CD4-positive, alpha-beta memory T cell (primary cell): ENCODE measurements around the gene ANLN. TPM values are rescaled to one million over a fixed set of nuclear protein-coding genes. Genes with fewer than 3 reads are reported as not detected.

Experiments used
- CTCF ChIA-PET: fragments of 350-600 bp; sonication (Branson Sonifier 250); formaldehyde crosslinking; loops from one replicate; lab custom pipeline; 2021; ENCODE audit warnings: inconsistent platforms; ENCODE audit not compliant: partially characterized antibody; lab: Charles Lee
- POLR2A ChIA-PET: fragments of 350-600 bp; sonication (Branson Sonifier 250); formaldehyde crosslinking; loops from one replicate; lab custom pipeline; 2021; ENCODE audit not compliant: partially characterized antibody; lab: Charles Lee
- DNase-seq, 5 donors: peaks; one replicate each; pipeline versions ENCODE4 v3.0.0 to v3.0.0-alpha.2; 2020 to 2022; ENCODE audit warnings: mixed read lengths in 1 of 5
- H3K27ac ChIP-seq: one replicate; pipeline ENCODE4 v1.7.0; 2013; ENCODE audit warnings: low read depth, low read length
- H3K27me3 ChIP-seq: 2 replicates; pipeline ENCODE4 v1.7.0; 2013; ENCODE audit warnings: mild to moderate bottlenecking, low read length, moderate library complexity; ENCODE audit not compliant: insufficient read depth
- H3K36me3 ChIP-seq: 2 replicates; pipeline ENCODE4 v1.7.0; 2013; ENCODE audit warnings: mild to moderate bottlenecking, low read length, moderate library complexity; ENCODE audit not compliant: insufficient read depth
- H3K4me1 ChIP-seq: 2 replicates; pipeline ENCODE4 v1.7.0; 2013; ENCODE audit warnings: mild to moderate bottlenecking, low read length, moderate library complexity; ENCODE audit not compliant: insufficient read depth
- H3K4me3 ChIP-seq, 2 donors: one replicate each; pipeline ENCODE4 v1.7.0; 2013; ENCODE audit warnings: low read length in 2 of 2, mild to moderate bottlenecking in 1 of 2
- H3K9me3 ChIP-seq, 2 donors: one replicate each; pipeline ENCODE4 v1.7.0; 2013; ENCODE audit warnings: low read length in 2 of 2, control low read depth in 1 of 2; ENCODE audit not compliant: control insufficient read depth in 1 of 2
- H3K27ac Mint-ChIP-seq, 7 donors: one replicate each; pipeline ENCODE4 v1.8.0; 2020 to 2021; ENCODE audit warnings: mixed read lengths in 7 of 7, mild to moderate bottlenecking in 6 of 7, inconsistent platforms in 3 of 7, moderate library complexity in 3 of 7
- H3K27me3 Mint-ChIP-seq, 2 donors: one replicate each; pipeline ENCODE4 v1.8.0; 2020 to 2021; ENCODE audit warnings: mixed read lengths in 2 of 2
- H3K36me3 Mint-ChIP-seq, 2 donors: one replicate each; pipeline ENCODE4 v1.8.0; 2020 to 2021; ENCODE audit warnings: mixed read lengths in 2 of 2, inconsistent platforms in 1 of 2, mild to moderate bottlenecking in 1 of 2
- H3K4me1 Mint-ChIP-seq, 4 donors: one replicate each; pipeline ENCODE4 v1.8.0; 2020 to 2021; ENCODE audit warnings: mixed read lengths in 4 of 4, mild to moderate bottlenecking in 1 of 4
- H3K4me3 Mint-ChIP-seq, 8 donors: one replicate each; pipeline ENCODE4 v1.8.0; 2020 to 2021; ENCODE audit warnings: mixed read lengths in 8 of 8, mild to moderate bottlenecking in 7 of 8, moderate library complexity in 6 of 8, inconsistent platforms in 3 of 8
- H3K9me3 Mint-ChIP-seq, 8 donors: one replicate each; pipeline ENCODE4 v1.8.0; 2020 to 2021; ENCODE audit warnings: mixed read lengths in 8 of 8, mild to moderate bottlenecking in 5 of 8, inconsistent platforms in 3 of 8, moderate library complexity in 1 of 8
- intact Hi-C: fragments of 100-400 bp; cut with micrococcal nuclease; formaldehyde crosslinking; loops from one replicate; pipeline ENCODE4 v1.15.1; 2023
- polyA plus RNA-seq, 2 donors: library from polyadenylated mRNA; unstranded; fragments of 300-500 nt; fragmentation: Illumina TruSeq; gene quantifications; one replicate each; pipeline ENCODE4 v1.2.3, GENCODE V29; 2021
- total RNA-seq, 2 experiments: library from RNA; stranded (reverse); gene quantifications; one replicate each; pipeline ENCODE4 v1.2.3, GENCODE V29; 2021

Gene ANLN
- total and polyA plus RNA-seq, 4 experiments from 2014 or later: 0.23 TPM; not detected in 3

DNA sequence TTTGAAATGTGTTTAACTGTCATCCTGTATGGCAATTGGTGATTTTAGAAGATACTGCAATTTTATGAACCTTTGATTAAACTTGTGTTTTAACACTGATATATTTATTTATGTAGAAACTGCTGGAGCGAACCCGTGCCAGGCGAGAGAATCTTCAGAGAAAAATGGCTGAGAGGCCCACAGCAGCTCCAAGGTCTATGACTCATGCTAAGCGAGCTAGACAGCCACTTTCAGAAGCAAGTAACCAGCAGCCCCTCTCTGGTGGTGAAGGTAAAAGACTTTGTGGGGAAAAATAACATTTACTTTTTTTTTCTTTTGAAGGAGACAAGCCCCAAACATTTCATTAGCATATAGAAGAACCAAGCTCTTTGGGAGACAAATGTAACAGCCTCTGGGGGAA, 6.5 kb downstream of the ANLN start:
- Histone ChIP-seq H3K27me3 (no peaks in the 10 kb centered on the region), H3K4me1 (peaks cover 7% of the 10 kb centered on the region), H3K4me3 (no peak overlapping the region), H3K36me3 (no peaks in the 10 kb centered on the region), H3K27ac (no peak overlapping the region), H3K9me3 (no peaks in the 10 kb centered on the region)
- CTCF ChIA-PET: interaction anchor here (0.6 to 1.6 kb wide), 2 partner anchors 9 to 805 kb away, joined by 3 read pairs; no protein-coding TSS in a partner anchor
- no peaks in the 10 kb centered on the region for H3K9me3 Mint-ChIP-seq
- DNase-seq: no peak
- no peak overlapping the region for H3K27ac Mint-ChIP-seq
- peaks cover 0 to 1% of the 10 kb centered on the region in 2 donors for H3K27me3 Mint-ChIP-seq
- POLR2A ChIA-PET: no interaction called here
- no peak overlapping the region for H3K4me3 Mint-ChIP-seq
- peaks cover 3 to 11% (median 7%) of the 10 kb centered on the region in 4 donors for H3K4me1 Mint-ChIP-seq
- H3K36me3 Mint-ChIP-seq: no peaks in the 10 kb centered on the region
- intact Hi-C loops: no loop called here

DNA sequence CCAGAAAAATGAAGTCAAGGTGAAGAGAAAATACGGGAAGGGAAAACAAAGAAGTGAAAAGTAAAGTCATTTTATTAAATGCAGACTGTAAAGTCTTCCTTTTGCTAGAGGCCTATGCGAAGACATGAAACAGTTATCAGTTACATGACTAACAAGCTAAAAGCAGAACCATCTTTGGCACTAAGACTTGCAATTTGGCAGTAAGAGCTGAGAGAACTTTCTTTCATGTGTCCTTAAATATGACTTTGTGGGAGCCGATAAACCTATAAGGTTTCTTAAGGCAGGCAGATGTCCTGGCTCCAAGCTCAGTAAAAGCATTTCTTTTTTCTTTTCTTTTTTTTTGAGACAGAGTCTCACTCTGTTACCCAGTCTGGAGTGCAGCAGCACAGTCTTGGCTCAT, 10.4 kb downstream of the ANLN start:
- Mint-ChIP-seq H3K27me3 (no peaks in the 10 kb centered on the region), H3K4me3 (no peak overlapping the region), H3K36me3 (no peaks in the 10 kb centered on the region), H3K9me3 (no peaks in the 10 kb centered on the region), H3K4me1 (peaks cover under 1 to 11% (median 2%) of the 10 kb centered on the region in 4 donors), H3K27ac (no peak overlapping the region)
- Histone ChIP-seq H3K27ac (no peak overlapping the region), H3K36me3 (no peaks in the 10 kb centered on the region), H3K4me1 (peaks cover 8% of the 10 kb centered on the region), H3K4me3 (no peak overlapping the region), H3K9me3 (no peaks in the 10 kb centered on the region), H3K27me3 (no peaks in the 10 kb centered on the region)
- intact Hi-C loops: no loop called here
- ChIA-PET CTCF (no interaction called here), POLR2A (interaction anchor here (0.9 to 1.0 kb wide), 2 partner anchors 10 to 33 kb away, joined by 3 read pairs; a partner anchor contains a TSS)
- no peak for DNase-seq

DNA sequence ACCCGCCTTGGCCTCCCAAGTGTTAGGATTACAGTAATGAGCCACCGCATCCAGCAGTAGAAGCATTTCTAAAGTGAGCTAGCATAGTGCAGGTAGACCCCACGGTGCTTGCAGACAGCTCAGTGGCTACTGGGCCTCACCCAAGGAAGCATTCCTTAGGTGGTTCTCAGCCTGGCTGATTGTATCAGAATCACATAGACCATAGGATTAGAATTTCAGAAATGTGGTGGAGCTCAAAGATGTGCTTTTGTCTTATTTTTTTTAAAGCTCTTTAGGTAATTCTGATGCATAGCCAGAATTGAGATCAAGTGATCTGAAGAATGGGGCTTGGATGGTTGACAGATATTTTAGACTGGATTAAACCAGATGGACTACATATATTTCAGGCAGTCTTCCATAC, 10.9 kb downstream of the ANLN start:
- Histone ChIP-seq H3K27ac (no peak overlapping the region), H3K36me3 (no peaks in the 10 kb centered on the region), H3K27me3 (no peaks in the 10 kb centered on the region), H3K9me3 (no peaks in the 10 kb centered on the region), H3K4me3 (no peak overlapping the region), H3K4me1 (peaks cover 13% of the 10 kb centered on the region)
- no peaks in the 10 kb centered on the region for H3K36me3 Mint-ChIP-seq
- DNase-seq: no peak
- H3K9me3 Mint-ChIP-seq: no peaks in the 10 kb centered on the region
- H3K4me1 Mint-ChIP-seq: peaks cover 6 to 13% (median 7%) of the 10 kb centered on the region in 4 donors
- CTCF ChIA-PET: no interaction called here
- H3K27me3 Mint-ChIP-seq: no peaks in the 10 kb centered on the region
- H3K27ac Mint-ChIP-seq: no peak overlapping the region
- H3K4me3 Mint-ChIP-seq: no peak overlapping the region
- POLR2A ChIA-PET: interaction anchor here (0.9 to 1.9 kb wide), 2 partner anchors 10 to 33 kb away, joined by 3 to 6 read pairs; a partner anchor contains a TSS
- intact Hi-C loops: no loop called here

DNA sequence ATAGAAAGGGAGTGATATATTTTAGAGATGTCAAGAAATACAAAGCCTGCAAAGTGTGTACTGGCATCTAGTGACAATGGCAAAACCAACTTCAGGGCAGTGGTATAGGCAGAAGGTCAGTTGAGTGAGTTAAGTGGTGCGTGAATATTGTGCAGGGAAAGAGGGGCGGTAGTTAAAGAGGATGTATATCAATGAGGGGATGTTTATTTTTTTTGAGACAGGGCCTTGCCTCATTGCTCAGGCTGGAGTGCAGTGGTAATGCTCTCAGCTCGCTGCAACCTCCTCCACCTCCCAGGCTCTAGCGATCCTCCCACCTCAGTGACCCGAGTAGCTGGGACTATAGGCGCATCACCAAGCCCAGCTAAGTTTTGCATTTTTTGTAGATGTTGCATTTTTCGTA, 13.8 kb downstream of the ANLN start:
- Mint-ChIP-seq H3K4me3 (no peak overlapping the region), H3K27me3 (no peaks in the 10 kb centered on the region), H3K36me3 (no peaks in the 10 kb centered on the region), H3K4me1 (peaks cover 6 to 13% (median 7%) of the 10 kb centered on the region in 4 donors), H3K9me3 (no peaks in the 10 kb centered on the region), H3K27ac (no peak overlapping the region)
- Histone ChIP-seq H3K4me3 (no peak overlapping the region), H3K4me1 (peaks cover 13% of the 10 kb centered on the region), H3K9me3 (no peaks in the 10 kb centered on the region), H3K27me3 (no peaks in the 10 kb centered on the region), H3K36me3 (no peaks in the 10 kb centered on the region), H3K27ac (no peak overlapping the region)
- DNase-seq: no peak
- intact Hi-C loops: no loop called here
- POLR2A ChIA-PET: no interaction called here
- CTCF ChIA-PET: no interaction called here

DNA sequence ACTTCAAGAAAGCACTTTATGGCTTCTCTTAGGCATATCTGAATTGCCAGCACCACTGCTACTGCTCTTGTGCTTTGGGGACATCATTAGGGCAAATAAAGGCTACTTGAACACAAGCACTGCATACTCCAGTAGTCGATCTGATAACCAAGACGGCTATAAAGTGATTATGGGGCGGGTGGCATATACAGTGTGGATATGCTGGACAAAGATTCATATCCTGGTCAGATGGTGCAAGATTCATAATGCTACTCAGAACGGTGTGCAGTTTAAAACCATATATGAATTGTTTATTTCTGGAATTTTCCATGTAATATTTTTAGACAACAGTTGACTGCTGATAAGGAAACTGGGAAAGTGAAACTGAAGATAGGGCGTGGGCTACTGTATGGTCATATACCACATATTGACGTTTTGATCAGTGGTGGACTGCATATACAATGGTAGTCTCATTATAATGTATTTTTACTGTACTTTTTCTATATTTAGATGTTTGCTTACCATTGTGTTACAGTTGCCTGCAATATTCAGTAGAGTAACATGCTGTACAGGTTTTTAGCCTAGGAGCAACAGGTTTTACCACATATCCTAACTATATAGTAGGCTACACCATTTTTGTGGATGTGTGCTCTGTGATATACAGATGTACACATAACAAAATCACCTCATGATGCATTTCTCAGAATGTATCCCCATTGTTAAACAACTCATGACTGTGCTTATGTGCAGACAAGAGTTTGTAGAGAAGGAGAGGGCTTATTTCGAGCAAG, 15.2 kb downstream of the ANLN start:
- intact Hi-C loops: no loop called here
- H3K4me1 ChIP-seq: peaks cover 13% of the 10 kb centered on the region
- H3K36me3 ChIP-seq: no peaks in the 10 kb centered on the region
- no peaks in the 10 kb centered on the region for H3K9me3 Mint-ChIP-seq
- H3K27me3 Mint-ChIP-seq: no peaks in the 10 kb centered on the region
- no peaks in the 10 kb centered on the region for H3K36me3 Mint-ChIP-seq
- no peak overlapping the region for H3K4me3 ChIP-seq
- no peak overlapping the region for H3K27ac ChIP-seq
- H3K9me3 ChIP-seq: no peaks in the 10 kb centered on the region
- DNase-seq: no peak
- peak overlapping the region in 2 of 7 donors; percentile 28 to 59 for H3K27ac Mint-ChIP-seq
- H3K4me1 Mint-ChIP-seq: peaks cover 6 to 13% (median 9%) of the 10 kb centered on the region in 4 donors
- H3K27me3 ChIP-seq: no peaks in the 10 kb centered on the region
- peak overlapping the region in 6 of 8 donors; percentile 7 to 59 (median 22) for H3K4me3 Mint-ChIP-seq
- CTCF ChIA-PET: interaction anchor here (0.9 to 1.6 kb wide), 2 partner anchors 8 to 12 kb away, joined by 3 read pairs; no protein-coding TSS in a partner anchor
- POLR2A ChIA-PET: no interaction called here

DNA sequence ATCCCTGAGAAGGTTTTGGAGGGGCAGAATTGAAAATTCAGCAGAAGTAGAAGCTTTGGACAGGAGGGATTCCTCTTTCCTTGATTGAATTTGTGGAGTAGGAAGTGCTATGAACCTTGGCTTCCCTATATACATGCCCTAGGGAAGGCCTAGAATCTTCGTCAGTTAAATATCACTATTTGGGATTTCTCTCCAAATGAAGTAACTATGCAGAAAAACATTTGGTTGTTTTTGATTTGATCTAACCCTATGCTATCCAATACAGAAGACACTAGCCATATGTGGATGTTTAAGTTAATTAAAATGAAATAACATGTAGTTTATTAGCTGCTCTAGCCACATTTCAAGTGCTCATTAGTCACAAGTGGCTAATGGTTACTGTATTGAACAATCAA, 15.7 kb downstream of the ANLN start:
- Mint-ChIP-seq H3K27me3 (no peaks in the 10 kb centered on the region), H3K9me3 (no peaks in the 10 kb centered on the region), H3K4me3 (peak overlapping the region in 1 of 8 donors; percentile 5), H3K4me1 (peaks cover 6 to 13% (median 9%) of the 10 kb centered on the region in 4 donors), H3K36me3 (no peaks in the 10 kb centered on the region), H3K27ac (peak overlapping the region in 1 of 7 donors; percentile 28)
- no peak for DNase-seq
- intact Hi-C loops: no loop called here
- no peak overlapping the region for H3K4me3 ChIP-seq
- H3K36me3 ChIP-seq: no peaks in the 10 kb centered on the region
- no peaks in the 10 kb centered on the region for H3K27me3 ChIP-seq
- ChIA-PET CTCF (interaction anchor here (0.9 to 1.6 kb wide), 2 partner anchors 9 to 12 kb away, joined by 3 read pairs; no protein-coding TSS in a partner anchor), POLR2A (no interaction called here)
- H3K9me3 ChIP-seq: no peaks in the 10 kb centered on the region
- H3K27ac ChIP-seq: no peak overlapping the region
- H3K4me1 ChIP-seq: peaks cover 13% of the 10 kb centered on the region

DNA sequence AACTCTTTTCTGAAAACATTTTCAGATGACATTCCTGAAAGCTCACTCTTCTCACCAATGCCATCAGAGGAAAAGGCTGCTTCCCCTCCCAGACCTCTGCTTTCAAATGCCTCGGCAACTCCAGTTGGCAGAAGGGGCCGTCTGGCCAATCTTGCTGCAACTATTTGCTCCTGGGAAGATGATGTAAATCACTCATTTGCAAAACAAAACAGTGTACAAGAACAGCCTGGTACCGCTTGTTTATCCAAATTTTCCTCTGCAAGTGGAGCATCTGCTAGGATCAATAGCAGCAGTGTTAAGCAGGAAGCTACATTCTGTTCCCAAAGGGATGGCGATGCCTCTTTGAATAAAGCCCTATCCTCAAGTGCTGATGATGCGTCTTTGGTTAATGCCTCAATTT, 16.5 kb downstream of the ANLN start:
- no peak overlapping the region for H3K4me3 ChIP-seq
- no peak overlapping the region for H3K4me3 Mint-ChIP-seq
- H3K4me1 Mint-ChIP-seq: peaks cover 6 to 13% (median 9%) of the 10 kb centered on the region in 4 donors
- no peaks in the 10 kb centered on the region for H3K27me3 Mint-ChIP-seq
- no peak overlapping the region for H3K27ac Mint-ChIP-seq
- H3K36me3 Mint-ChIP-seq: no peaks in the 10 kb centered on the region
- POLR2A ChIA-PET: no interaction called here
- intact Hi-C loops: no loop called here
- H3K27me3 ChIP-seq: no peaks in the 10 kb centered on the region
- H3K27ac ChIP-seq: no peak overlapping the region
- H3K4me1 ChIP-seq: peaks cover 13% of the 10 kb centered on the region
- CTCF ChIA-PET: interaction anchor here (1.6 to 1.9 kb wide), 2 partner anchors 13 to 34 kb away, joined by 3 to 6 read pairs; no protein-coding TSS in a partner anchor
- no peaks in the 10 kb centered on the region for H3K9me3 Mint-ChIP-seq
- H3K36me3 ChIP-seq: no peaks in the 10 kb centered on the region
- no peaks in the 10 kb centered on the region for H3K9me3 ChIP-seq
- DNase-seq: no peak
